SW 1271 (cell line): ENCODE data around the gene SMARCD2.
"Not testable (repeated sequence)": the region's sequence is repeated elsewhere in the genome, so short reads cannot be mapped to it uniquely, and the experiment has no call there.

Source experiments
- DNase-seq, 2 experiments: peaks; one replicate each; lab custom pipeline; 2025; lab: John Stamatoyannopoulos, UW

The SMARCD2 gene

DNA sequence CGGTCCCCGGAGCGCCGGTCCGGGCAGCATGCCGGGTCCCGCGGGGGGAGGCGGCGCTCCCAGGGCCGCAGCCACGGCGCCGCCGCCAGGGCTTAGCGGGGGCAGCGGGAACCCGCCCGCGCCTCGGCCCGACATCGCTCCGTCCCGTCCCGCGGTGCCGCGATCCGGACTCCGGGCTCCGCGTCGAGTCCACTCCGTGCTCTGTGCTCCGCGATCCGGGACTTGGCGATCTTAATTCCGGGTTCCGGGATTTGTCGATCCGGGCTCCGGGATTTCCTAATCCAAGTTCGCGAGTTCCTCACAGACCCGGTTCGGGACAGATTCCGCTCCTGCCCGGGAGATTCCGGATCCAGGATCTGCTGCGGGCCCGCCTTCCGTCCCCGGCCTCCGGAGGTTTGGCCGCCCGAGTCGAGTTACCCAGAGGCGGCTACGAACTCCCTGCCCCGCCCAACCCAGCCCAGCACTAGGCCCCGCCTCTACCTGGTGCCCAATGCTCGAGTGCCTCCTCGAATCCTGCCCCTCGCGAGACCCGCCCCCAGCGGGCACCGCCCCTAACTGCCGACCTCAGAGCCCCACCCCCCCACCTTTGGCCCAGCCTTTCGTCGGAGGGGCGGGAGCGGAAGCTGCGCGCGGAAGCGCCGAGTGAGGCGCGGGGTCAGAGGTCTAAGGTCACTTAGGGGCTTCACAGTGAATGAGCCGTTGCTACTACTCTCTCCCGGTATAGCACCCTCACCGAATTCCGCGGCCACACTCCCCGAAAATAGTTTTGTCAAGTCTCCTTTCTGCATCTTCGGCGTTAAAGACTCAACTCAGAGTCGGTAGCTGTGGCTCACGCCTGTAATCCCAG lies at the start of gene SMARCD2:
SMARCD2 (minus strand) TSS at position 146 of the 847 bp plus-strand sequence; CDS start at position 135, 11 bp downstream.
- DNase-seq: peak; percentile 95 to 99

DNA sequence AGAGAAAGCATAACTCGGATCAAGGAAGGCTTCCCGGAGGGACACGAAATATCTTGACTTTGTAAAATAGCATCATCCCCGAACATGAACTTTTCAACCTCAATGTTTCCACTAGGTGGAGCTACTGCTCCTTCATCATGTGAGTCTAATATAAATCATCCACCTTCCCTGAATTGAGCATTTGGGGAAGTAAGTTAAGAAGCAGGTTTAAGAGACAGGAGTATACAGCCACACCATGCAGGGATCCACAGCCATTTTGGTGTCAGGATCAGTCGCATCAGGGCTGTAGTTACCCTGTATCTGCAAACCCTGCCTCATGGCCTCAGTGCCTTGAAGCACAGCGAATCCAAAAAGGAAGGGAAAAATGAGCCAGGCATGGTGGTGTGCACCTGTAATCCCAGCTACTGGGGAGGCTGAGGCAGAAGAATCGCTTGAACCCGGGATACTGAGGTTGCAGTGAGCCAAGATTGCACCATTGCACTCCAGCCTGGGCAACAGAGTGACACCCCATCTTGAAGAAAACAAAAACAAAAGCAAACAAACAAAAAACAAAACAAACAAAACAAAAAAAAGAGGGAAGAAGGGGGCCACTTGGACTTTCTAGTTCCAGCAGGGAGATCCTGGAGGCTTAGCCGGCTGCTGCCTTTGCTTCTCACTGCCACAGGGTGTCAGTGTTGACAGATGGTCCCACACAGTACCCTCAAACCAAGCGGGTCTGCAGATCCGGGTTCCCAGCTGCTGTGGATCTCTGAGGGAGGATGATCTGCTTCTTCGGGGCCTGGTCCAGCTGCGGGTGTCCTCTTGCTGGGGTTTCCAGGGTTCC lies 46.8 kb upstream of the SMARCD2 start:
- peak in 1 of 2 experiments; percentile 15 for DNase-seq

DNA sequence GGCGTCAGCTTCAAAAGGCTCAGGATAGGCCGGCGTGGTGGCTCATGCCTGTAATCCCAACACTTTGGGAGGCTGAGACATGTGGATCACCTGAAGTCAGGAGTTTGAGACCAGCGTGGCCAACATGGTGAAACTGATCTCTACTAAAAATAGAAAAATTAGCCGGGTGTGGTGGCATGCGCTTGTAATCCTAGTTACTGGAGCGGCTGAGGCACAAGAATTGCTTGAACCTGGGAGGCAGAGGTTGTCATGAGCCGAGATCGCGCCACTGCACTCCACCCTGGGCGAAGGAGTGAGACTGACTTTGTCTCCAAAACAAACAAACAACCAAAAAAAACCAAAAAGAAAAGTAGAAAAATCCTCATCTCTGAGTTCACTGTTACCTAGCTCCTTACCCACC lies 42.6 kb upstream of the SMARCD2 start:
- not testable (repeated sequence) for DNase-seq

DNA sequence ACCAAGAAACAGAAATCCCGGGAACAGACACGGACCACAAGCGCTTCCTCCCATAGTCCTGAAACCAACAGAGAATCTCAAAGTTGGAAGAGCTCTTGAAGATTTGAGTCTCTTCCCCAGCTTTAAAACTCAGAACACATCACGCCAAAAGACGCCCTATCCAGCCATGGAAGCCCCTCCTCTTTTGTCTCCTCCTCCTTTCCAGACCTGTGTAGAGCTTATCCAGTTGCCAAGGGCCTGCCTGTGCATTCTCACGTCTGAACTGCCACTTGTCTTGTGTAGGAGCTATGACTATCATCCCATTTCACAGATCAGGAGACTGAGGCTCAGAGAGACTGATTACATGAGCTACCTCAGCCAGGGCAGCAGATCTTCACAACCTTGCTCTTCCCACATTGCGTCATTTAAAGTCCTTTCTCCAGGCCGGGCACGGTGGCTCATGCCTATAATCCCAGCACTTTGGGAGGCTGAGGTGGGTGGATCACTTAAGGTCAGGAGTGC lies 40.2 kb upstream of the SMARCD2 start:
- not testable (repeated sequence) for DNase-seq

DNA sequence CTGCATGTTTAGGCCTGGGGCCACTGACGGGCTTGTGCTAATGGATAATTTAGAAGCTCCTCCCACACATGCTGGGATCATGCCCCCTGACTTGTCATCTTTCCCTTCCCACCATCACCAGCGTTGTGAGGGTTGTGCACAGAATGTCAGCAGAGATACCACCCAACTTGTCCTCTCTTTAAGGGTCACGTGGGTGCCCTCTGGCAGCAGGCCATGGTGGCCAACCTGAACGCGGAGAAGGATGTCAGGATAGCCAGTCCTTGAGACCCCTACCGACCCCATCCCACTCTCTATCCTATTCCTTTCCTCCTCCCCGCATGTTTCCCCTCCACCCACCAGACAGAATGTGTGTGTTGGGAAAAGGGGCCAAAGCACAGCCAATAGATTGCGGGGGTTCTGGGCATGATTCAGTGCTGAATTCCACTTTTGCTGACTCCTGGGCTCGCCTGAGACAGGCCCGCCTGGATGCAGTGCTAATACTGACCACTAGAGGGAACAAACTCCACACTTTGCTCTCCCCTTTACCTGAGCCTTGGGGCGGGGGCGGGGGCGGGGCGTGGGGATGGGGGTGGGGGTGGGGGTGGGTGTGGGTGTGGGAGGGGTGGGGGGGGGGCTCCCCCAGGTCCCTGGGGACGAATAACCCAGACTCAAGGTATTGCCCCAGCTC lies 39.6 kb upstream of the SMARCD2 start, which contains the start of gene GH2:
GH2 (minus strand) TSS at position 10 of the 667 bp plus-strand sequence. CDS start 143 bp downstream, outside the sequence.
- DNase-seq: peak in 1 of 2 experiments; percentile 31

DNA sequence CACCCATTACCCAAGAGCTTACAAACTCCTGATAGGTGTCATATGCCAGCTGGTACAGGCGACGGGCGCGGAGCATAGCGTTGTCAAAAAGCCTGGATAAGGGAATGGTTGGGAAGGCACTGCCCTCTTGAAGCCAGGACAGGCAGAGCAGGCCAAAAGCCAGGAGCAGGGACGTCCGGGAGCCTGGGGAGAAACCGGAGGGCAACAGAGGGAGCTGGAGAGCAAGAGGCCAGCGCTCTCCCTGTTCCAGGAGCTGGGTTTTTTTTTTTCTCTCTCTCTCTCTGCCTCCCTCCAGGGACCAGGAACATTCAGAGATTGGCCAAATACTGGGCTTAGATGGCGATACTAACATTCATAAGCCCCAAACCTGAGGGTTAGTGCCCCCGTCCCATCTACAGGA lies 38.9 kb upstream of the SMARCD2 start:
- DNase-seq: not testable (repeated sequence)

DNA sequence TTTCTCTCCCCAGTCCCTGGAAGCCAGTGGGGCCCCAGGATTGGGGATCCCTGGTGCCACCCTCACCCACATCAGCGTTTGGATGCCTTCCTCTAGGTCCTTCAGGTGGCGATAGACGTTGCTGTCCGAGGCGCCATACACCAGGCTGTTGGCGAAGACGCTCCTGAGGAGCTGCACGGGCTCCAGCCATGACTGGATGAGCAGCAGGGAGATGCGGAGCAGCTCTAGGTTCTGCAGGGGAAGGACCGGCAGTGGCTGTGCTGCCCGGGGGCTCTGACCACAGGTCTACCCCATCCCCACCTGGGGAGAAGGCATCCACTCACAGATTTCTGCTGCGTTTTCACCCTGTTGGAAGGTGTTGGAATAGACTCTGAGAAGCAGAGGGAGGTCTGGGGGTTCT lies 38.2 kb upstream of the SMARCD2 start:
- no peak for DNase-seq

DNA sequence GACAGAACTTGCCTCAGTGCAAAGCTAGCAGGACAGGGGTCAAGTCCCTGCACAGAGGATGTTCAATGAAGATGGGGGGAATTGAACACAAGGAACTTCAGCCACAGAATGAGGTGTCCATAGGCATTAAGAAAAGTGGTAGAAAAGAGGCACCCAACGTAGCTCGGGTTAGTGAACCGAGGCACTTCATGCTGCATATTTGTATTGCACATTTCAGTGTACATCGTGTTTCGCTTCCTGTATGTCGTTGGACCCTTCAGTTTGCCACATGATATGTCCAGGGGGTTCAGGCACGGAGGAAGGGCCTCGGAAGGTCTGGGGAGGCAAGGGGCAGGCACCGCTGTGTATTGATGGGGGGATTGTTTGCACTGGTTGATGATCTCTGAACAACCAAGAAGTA lies 35.9 kb upstream of the SMARCD2 start:
- DNase-seq: not testable (repeated sequence)

DNA sequence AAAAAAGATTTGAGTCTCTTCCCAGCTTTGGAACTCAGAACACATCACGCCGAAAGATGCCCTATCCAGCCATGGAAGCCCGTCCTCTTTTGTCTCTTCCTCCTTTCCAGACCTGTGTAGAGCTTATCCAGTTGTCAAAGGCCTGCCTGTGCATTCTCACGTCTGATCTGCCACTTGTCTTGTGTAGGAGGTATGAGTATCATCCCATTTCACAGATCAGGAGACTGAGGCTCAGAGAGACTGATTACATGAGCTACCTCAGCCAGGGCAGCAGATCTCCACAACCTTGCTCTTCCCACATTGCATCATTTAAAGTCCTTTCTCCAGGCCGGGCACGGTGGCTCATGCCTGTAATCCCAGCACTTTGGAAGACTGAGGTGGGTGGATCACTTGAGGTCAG lies 32.2 kb upstream of the SMARCD2 start:
- DNase-seq: not testable (repeated sequence)

DNA sequence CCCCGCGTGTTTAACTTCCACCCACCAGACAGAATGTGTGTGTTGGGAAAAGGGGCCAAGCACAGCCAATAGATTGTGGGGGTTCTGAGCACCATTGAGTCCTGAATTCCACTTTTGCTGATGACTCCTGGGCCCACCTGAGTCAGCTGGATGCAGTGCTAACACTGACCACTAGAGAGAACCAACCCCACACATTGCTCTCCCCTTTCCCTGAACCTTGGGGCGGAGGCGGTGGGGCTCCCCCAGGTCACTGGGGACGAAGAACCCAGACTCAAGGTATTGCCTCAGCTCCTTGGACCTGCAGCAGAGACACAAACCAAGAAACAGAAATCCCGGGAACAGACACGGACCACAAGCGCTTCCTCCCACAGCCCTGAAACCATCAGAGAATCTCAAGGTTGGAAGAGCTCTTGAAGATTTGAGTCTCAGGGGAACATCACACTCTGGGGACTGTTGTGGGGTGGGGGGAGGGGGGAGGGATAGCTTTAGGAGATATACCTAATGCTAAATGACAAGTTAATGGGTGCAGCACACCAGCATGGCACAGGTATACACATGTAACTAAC lies 31.7 kb upstream of the SMARCD2 start:
- not testable (repeated sequence) for DNase-seq

DNA sequence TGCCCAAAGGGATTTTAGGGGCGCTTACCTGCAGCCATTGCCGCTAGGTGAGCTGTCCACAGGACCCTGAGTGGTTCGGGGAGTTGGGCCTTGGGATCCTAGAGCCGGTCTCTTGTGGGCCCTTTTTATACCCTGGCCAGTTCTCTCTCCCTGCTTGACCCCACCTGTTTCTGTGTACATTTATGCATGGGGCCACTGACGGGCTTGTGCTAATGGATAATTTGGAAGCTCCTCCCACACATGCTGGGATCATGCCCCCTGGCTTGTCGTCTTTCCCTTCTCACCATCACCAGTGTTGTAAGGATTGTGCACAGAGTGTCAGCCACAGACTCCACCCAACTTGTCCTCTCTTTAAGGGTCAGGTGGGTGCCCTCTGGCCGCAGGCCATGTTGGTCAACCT lies 31.1 kb upstream of the SMARCD2 start, which contains the start of gene CSH2:
CSH2 (minus strand) TSS at position 101 of the 400 bp plus-strand sequence; CDS start at position 38, 63 bp downstream.
- DNase-seq: not testable (repeated sequence)

DNA sequence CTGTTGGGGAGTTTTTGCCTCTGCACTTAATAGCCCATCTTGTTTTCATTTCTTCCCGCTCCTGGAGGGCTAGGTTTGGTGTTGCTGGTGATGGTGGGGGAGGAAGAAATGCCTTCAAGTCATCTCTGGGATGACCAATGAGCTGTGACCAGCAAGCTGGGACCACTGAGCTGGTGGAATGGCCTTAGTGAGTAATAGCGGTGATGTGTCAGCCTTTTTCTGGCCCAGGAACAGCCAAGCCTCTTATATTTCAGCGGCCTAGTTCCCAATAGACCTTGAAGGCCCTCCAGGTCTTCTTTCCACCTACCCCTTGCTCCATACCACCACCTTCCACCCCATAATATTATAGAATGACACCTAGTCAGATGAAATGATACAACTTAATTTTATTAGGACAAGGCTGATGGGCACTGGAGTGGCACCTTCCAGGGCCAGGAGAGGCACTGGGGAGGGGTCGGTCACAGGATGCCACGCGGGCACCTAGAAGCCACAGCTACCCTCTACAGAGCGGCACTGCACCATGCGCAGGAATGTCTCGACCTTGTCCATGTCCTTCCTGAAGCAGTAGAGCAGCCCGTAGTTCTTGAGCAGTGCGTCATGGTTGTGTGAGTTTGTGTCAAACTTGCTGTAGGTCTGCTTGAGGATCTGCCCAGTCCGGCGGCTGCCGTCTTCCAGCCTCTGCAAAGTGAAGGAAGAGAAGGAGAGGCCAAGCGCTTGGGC lies 29.3 kb upstream of the SMARCD2 start:
- DNase-seq: not testable (repeated sequence)

DNA sequence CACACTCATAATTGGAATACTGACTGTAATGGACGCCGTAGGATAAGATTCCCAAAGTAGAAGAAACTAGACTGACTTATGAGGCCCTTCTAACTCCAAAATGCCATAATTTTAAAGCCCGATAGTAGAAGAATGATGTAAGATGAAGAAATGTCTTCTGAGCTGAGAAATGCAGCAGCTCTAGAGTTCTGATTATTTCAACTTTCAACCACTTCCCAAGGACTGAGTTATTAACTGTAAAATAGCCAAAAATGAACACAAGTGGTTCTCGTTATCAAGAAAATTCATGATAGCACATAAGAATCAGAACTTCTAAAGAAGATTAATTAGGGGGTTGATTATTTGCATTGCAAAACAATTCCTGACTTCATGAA lies 27.8 kb upstream of the SMARCD2 start:
- DNase-seq: not testable (repeated sequence)

DNA sequence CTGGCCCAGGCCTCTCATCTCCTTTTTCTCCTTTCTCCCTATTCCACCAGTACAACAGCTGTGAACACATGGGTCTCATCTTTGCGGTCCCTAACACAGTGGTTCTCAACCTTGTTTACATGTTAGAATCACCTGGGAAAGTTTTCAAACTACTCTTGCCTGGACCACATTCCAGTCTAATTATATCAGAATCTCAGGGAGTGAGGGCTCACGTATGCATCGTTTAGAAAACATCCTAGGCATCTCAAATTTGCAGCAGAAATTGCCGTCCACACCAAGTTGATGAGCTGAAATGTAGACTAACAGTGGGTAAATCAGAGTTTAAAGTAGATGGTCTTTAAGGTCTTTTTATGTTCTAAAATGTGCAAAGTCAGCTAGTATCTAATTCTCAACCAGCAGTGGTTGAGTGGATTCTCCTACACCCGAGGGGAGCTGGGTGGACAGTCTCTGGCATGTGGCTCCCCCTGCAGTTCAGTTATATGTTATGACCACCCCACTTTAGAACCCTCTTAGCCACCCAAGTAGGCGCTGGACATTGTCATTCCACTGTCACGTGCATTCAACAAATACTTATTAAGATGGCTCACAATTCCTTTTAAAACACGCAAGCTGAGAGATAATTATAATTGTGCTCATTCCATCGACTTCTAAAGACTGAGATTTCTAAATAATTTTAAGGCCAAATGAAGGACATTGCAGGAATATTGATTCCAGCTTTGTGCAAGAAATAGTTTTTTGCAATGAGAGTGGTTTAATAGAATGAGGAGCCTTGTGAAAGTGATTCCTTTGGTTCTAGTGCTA lies 27.2 kb upstream of the SMARCD2 start:
- not testable (repeated sequence) for DNase-seq

DNA sequence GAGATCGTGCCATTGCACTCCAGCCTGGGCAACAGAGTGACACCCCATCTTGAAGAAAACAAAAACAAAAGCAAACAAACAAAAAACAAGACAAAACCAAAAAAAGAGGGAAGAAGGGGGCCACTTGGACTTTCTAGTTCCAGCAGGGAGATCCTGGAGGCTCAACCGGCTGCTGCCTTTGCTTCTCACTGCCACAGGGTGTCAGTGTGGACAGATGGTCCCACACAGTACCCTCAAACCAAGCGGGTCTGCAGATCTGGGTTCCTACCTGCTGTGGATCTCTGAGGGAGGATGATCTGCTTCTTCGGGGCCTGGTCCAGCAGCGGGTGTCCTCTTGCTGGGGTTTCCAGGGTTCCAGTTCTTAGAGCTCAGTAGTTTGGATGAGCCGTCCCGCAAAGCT lies 24.1 kb upstream of the SMARCD2 start:
- DNase-seq: not testable (repeated sequence)

DNA sequence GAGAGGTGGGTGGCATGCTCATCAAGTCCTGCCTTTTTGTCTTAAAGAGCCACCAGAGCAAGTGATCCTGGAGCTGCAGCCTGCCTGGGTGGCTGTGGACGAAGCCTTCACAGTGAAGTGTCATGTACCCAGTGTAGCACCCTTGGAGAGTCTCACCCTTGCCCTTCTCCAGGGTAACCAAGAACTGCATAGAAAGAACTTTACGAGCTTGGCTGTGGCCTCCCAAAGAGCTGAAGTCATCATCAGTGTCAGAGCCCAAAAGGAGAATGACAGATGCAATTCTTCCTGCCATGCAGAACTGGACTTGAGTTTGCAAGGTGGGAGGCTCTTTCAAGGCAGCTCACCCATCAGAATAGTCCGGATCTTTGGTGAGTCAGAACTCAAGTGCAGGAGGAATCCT lies 16.8 kb upstream of the SMARCD2 start:
- no peak for DNase-seq

DNA sequence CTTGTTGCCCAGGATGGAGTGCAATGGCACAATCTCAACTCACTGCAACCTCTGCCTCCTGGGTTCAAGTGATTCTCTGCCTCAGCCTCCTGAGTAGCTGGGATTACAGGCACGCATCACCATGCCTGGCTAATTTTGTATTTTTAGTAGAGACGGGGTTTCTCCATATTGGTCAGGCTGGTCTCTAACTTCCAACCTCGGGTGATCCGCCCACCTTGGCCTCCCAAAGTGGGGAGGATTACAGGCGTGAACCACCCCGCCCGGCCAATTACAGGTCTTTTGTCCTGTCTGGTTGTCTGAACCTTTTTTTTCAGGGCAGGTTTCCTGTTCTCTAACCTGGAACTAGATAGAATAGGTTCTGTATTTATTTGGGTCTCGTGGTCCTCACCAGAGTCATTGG lies 13.9 kb upstream of the SMARCD2 start:
- DNase-seq: not testable (repeated sequence)

DNA sequence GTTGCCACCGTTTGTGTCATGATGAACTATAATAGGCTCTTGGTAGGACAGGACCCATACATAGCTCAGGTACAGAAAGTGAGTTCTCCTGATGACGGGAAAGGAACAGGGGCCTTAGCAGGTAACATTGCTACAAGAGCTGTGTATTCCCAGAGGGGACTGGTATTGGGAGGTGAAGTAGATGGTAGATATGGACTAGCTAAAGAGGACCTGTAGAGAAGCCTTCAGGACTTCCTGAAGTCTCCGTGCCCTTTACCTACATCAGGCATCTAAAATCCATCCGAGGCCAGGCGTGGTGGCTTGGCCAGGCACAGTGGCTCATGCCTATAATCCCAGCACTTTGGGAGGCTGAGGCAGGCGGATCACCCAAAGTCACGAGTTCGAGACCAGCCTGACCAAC lies 12.7 kb upstream of the SMARCD2 start:
- DNase-seq: no peak

DNA sequence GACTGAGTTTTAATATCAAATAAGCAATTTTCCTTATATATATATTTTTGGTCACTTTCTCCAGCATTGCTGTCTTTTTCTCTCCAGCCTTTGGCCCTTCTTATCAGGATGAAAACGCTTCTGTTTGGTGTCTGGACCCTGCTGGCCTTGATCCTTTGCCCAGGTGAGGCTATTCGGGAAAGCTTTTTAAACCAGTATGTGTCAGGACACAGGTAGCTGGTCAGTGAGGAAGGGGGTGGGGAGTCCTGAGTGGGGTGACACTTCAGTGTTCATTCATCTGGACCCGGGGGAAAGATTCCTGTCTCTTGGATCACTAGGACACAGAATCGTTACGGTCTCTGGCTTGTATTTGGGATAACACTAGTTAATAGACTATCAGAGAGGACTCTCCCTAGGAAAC lies 12.2 kb upstream of the SMARCD2 start:
- DNase-seq: no peak

DNA sequence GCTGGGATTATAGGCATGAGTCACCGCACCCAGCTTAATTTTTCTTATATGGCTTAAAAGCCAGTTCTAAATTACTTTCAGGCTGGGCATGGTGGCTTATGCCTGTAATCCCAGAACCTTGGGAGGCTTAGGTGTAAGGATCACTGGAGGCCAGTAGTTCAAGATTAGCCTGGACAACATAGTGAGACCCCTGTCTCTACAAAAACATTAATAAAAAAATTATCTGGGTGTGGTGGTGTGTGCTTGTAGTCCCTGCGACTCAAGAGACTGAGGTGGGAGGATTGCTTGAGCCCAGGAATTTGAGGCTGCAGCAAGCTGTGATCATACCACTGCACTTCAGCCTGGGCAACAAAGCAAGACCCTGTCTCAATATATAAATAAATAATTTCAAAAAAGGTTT lies 10.8 kb upstream of the SMARCD2 start:
- DNase-seq: no peak
